ENCODE data around the gene TMEM147.

DNA sequence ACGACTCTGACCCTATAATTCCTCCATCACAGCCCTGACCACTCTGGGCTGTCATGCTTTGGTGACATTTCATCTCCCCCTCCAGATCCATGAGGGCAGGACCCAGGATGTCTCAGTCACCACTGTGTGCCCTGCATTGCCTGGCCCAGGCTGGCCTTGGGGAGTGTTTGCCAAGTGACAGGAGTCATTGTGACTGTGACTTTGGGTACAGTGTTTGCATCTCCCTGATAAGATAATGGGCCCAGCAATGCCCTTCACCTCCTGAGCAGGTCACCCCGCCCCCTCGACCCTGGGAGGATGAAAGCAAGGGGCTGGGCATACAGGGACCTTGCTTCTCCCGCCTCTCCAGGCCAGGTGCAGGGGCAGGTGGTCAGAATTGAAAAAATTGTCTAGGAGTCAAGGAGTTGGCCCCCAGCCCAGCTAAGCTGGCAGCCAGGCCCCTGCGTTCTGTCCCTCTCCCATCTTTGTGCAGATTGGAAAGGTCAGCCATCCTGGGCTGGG, 23.9 kb downstream of the TMEM147 start:
- TF ChIP-seq CTCF (IDR thresholded peaks at IDR 0.05) (no peak), POLR2A (IDR thresholded peaks at IDR 0.05) (no peak), EP300 (IDR thresholded peaks at IDR 0.05) (no peak)
